GM19035 (cell line): Measurements from ENCODE around the gene VGLL4.
"Not testable (repeated sequence)": the region's sequence is repeated elsewhere in the genome, so short reads cannot be mapped to it uniquely, and the experiment has no call there.

Experiments
- ATAC-seq: cut with Tn5 transposase; IDR thresholded peaks from one replicate; pipeline ENCODE4 v1.9.1; 2021; ENCODE audit not compliant: unreplicated experiment

The VGLL4 gene

DNA sequence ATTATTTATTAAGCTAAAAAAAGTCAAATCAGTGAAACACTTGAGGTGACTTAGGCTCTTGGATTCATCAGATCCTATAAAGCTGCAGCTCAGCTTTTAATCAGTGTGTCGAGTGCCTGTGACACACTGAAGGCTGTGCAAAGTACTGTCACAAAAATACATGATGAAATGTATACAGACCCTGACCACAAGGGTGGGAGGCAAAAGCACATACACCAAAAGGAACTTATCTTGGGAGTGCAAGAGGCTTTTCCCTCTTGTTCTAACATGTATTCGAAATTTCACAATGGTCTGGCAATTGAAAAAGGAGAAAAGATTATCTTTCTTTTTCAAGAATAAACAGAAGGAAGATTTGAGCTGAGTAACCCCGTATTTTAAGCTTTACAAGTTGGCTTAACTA is 35.9 kb downstream of the VGLL4 start:
- no peak for ATAC-seq

DNA sequence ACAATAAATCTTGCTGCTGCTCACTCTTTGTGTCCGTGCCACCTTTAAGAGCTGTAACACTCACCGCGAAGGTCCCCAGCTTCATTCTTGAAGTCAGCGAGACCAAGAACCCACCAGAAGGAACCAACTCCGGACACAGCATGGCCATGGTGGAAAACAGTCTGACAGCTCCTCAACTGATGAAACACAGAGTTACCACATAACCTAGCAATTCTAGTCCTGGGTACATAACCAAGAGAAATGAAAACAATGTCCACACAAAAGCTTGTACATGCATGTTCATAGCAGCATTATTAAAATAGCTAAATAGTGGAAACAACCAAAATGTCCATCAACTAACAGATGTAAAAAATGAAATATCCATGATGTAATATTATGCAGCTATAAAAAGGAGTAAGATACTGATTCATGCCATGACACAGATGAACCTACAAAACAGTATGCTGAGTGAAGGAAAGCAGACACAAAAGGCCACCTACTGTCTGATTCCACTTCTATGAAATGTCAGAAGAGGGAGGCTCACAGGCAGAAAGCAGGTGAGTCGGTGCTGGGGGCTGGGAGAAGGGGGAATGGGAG is 36.8 kb downstream of the VGLL4 start:
- no peak for ATAC-seq

DNA sequence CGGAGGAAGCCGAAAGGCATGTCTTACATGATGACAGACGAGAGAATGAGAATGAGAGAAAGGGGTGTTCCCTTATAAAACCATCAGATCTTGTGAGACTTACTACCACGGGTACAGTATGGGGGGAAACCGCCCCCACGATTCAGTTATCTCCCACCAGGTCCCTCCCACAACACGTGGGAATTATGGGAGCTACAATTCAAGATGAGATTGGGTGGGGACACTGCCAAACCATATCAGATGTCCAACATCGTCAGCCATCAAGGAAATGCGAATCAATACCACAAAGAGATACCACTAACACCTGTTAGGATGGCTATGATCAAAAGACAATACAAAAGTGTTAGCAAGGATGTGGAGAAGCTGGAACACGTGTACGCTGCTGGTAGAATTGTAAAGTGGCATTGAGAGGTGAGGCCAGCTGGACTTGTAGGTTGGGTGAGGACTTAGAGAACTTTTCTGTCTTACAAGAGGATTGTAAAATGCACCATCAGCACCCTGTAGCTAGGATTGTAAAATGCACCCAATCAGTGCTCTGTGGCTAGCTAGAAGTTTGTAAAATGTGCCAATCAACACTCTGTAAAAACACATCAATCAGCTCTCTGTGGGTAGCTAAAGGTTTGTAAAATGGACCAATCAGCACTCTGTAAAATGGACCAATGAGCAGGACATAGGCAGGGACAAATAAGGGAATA is 37.5 kb downstream of the VGLL4 start:
- no peak for ATAC-seq

- no peak for ATAC-seq
Measured at GRCh38 chr3:11605398-11605797, 38.3 kb downstream of the VGLL4 start.

- ATAC-seq = no peak
Measured at GRCh38 chr3:11604139-11604892, 39.4 kb downstream of the VGLL4 start.

DNA sequence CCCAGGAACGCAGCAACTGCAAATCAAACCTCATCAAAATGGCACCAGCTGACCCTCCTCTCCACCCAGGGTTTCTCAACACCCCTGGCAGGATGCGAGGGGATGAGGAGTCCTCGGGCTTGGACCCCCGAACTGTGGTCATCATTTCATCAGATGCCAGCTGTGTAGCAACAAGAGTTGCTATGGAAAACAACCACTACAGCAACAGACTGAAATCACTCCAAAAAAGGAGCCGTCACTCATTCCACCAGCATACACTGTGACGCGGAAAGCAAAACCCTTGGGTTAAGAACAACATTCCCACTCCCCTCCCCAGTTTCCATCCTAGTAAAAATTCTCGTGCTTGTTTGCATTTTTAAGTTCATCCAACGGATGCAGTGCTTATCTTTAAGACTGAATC is 40.1 kb downstream of the VGLL4 start:
- no peak for ATAC-seq

GRCh38 chr3:11602886-11603527 is 40.7 kb downstream of the VGLL4 start:
- no peak for ATAC-seq

- no peak for ATAC-seq
Measured at GRCh38 chr3:11602239-11602840, 41.4 kb downstream of the VGLL4 start.

DNA sequence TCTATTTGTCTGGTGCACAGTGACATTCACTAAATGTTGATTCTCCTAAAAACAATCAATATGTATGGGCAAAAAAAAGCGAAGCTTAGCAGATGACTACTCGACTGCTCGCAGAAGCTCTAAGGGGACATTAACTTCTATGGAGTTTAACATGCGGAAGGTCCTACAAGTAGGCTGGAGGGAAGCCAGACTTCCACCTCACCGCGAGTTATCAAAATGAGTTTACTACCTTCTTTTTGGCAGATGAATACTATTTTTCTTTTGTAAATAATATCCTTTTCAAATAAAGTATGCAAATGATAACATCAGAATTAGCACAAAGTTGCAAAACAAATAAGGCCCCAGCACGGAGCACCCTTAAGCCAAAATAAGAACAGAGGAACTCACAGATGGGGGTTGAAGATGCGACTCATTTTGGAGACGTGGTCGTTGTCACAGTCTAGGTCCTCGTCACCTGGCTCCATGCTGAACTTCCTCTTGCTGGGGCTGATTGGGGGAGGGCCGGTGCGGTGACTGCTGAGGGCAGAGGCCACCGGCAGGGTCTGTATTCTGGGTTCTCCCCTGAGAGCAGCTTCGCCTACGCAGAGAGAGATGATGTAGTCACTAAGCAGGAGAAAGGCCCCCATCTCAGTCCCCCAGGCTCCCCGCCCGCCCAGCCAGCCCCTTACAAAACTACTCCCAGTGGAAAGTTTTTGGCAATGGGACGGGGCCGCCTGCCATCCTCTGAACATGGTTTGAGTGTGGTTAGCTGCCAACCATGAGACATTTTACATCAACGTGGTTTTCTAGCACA is 42.1 kb downstream of the VGLL4 start:
- peak; percentile 85 for ATAC-seq

DNA sequence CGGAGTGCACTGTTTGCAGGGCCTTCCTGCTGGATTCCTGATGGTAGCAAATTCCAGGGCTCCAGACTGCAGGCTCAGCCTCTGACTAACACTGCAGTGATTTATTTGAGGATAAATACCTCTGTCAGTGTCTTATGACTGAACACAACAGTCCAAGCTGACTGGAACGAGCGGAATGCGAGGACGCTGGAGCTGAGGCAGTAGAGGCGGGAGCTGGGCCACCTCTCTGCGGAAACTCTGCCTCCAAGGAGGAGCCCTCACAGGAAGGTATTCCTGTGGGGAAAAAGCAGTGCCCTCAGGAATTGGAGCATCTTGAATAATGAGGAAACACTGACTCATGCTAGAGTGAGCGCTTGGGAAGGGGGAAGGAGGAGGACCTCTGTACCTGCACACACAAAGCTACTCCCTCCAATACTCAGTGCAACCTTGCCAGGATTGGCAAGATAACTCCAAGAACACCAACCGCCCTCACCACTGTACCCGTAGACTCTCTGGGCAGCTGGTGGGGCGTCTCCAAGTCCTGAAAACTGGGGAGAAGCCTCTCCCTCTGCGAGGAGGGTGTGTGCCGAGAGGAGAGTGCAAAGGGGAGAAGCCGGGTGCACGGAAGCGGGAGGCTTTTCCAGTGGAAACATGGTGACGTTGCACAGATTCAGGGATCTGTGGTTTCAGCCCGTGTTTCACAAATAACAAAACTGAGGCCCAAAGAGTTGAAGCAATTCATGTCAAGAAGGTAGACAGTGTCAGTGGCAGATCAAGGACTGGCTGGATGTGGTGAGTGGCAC is 43.0 kb downstream of the VGLL4 start:
- ATAC-seq = no peak

- ATAC-seq = no peak
Measured at GRCh38 chr3:11596387-11596786, 47.3 kb downstream of the VGLL4 start.

DNA sequence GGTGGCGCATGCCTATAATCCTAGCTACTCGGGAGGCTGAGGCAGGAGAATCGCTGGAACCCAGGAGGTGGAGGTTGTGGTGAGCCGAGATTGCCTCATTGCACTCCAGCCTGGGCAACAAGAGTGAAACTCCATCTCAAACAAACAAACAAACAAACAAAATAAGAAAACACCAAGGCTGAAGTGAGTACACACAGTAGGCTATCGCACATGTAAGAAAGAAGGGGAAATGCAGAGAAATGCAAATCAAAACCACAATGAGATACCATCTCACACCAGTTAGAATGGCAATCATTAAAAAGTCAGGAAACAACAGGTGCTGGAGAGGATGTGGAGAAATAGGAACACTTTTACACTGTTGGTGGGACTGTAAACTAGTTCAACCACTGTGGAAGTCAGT is 48.7 kb downstream of the VGLL4 start:
- ATAC-seq = not testable (repeated sequence)

- ATAC-seq = no peak
Measured at GRCh38 chr3:11593318-11594034, 50.2 kb downstream of the VGLL4 start.

DNA sequence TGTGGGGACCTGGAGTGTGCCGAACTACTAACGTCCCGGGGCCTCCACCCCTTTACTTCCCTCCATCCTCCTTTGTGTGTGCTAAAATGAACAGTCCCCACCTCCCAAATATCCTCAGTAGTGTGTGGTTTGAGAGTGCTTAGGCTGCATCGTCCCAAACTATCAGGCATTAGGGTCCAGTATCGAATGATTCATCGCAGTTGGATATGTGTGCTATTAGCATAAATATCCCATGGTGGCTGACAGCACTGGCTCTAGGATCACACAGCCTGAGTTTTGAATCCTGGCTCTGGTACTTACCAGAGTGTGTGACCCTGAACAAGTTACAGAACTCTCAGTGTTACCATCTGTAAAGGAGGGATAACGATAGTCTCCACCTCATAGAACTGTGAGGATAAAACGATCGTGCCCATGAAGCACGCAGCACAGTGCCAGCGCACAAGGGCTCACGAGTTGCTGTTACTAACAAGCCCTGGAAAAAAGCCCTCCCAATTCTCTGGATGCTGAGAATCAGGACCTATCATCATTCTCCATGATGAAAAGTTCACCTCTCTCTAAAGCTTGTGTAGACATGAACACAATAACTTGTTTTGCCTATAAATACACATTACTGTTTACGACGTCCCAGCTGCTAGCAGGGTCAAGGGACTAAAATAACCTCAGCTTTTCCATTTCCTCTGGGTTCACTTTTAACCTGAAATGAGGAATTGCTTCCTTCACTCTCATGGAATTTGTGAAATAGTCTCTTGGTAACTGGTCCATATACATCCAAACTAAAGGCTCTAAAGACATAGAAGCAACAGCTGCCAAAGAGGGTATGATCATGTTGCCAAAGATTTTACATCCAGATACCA is 51.0 kb downstream of the VGLL4 start:
- ATAC-seq = no peak

DNA sequence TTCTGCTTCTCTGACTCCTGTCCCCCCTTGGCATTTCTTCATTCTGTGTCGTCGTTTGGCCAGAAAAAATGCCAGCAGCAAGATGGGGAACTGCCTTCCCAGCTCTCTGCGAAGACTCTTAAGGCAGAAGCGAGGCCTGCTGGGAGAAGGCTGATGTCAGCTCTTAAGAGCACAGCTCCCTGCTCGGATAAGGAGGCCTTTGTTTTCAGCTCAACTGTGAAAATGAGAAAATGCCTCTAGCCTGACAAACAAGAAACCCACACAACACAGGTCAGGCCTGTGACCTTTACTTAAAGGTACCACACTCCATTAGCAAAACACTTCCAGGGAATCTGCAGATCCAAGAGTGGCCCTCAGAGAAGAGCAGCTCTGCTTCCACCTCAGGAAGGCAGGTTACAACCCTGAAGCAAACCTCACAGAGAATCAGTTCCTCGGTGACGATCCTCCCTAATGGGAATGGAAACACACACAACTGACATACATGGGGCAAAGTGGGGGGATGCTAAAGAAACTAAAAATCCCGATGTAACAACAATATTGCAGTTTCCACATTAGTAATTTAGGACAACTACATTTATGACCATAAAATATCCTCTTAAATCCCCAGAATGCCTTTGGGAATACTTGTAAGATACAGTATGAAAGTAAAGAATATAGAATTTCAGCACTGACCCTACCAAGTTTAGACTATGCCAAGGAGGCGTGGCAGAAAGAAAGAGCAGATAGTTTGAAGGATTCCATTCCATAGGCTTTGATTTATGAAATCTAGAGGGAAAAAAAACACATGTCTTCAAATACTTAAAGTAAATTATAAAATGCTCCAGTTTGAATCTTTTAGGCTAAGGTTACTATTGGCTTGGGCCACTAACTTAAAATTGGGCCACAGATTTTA is 52.1 kb downstream of the VGLL4 start:
- ATAC-seq = no peak

GRCh38 chr3:11591002-11591355 is 52.7 kb downstream of the VGLL4 start:
- ATAC-seq = no peak

GRCh38 chr3:11589706-11590105 is 54.0 kb downstream of the VGLL4 start:
- no peak for ATAC-seq
